Activated CD4-positive, alpha-beta memory T cell treated with anti-CD3 and anti-CD28 coated beads, Interleukin-2, amount 10 ng/mL, durations not matched to agents 7 days and 5 days (primary cell): ENCODE measurements around the gene SLC29A2. TPM values are rescaled to one million over a fixed set of nuclear protein-coding genes. Genes with fewer than 3 reads are reported as not detected.

ENCODE experiments used
- CTCF ChIA-PET: fragments of 350-600 bp; sonication (Branson Sonifier 250); formaldehyde crosslinking; loops from one replicate; lab custom pipeline; 2021; ENCODE audit warnings: antibody characterized with exemption, inconsistent platforms; lab: Charles Lee
- POLR2A ChIA-PET: fragments of 350-600 bp; sonication (Branson Sonifier 250); formaldehyde crosslinking; loops from one replicate; lab custom pipeline; 2021; ENCODE audit warnings: antibody characterized with exemption; lab: Charles Lee
- DNase-seq: peaks from one replicate; pipeline ENCODE4 v3.0.0-alpha.2; 2020
- H3K27ac Mint-ChIP-seq: one replicate; pipeline ENCODE4 v1.8.0; 2021; ENCODE audit warnings: mild to moderate bottlenecking, mixed read lengths
- H3K27me3 Mint-ChIP-seq: one replicate; pipeline ENCODE4 v1.8.0; 2021; ENCODE audit warnings: mixed read lengths
- H3K36me3 Mint-ChIP-seq: one replicate; pipeline ENCODE4 v1.8.0; 2021; ENCODE audit warnings: low read depth, mixed read lengths
- H3K4me1 Mint-ChIP-seq: one replicate; pipeline ENCODE4 v1.8.0; 2021; ENCODE audit warnings: mixed read lengths
- H3K4me3 Mint-ChIP-seq: one replicate; pipeline ENCODE4 v1.8.0; 2021; ENCODE audit warnings: mild to moderate bottlenecking, mixed read lengths
- H3K9me3 Mint-ChIP-seq: one replicate; pipeline ENCODE4 v1.8.0; 2021; ENCODE audit warnings: mixed read lengths
- total RNA-seq, 2 experiments: library from RNA; stranded (reverse); gene quantifications; one replicate each; pipeline ENCODE4 v1.2.3, GENCODE V29; 2021

The SLC29A2 gene
- total RNA-seq, 2 experiments from 2014 or later = 8.4 to 9.0 TPM

DNA sequence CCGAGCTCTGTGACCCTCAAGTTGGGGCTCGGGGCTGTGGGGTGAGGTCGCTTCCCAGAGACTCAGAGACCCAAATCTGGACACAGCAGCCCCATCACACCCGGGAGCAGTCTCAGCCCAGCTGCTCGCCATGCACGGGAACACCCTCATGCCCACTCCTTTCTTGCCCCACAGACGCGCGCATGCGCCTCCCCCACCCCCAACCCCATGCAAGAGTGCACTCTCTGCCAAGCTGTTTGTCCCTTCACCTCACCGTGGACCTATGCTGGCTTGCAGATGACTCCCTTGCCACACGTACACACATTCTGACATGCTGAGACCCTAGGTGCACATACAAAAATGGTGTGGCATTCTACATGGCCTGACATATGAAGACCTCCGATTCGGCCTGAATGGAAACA, 54.2 kb downstream of the SLC29A2 start:
- peaks cover 7% of the 10 kb centered on the region for H3K9me3 Mint-ChIP-seq
- H3K27me3 Mint-ChIP-seq = peaks cover 13% of the 10 kb centered on the region
- DNase-seq = no peak
- H3K4me1 Mint-ChIP-seq = peaks cover 39% of the 10 kb centered on the region
- ChIA-PET POLR2A (no interaction called here), CTCF (no interaction called here)
- H3K4me3 Mint-ChIP-seq = no peak overlapping the region
- H3K27ac Mint-ChIP-seq = peak overlapping the region; percentile 56
- H3K36me3 Mint-ChIP-seq = no peaks in the 10 kb centered on the region

DNA sequence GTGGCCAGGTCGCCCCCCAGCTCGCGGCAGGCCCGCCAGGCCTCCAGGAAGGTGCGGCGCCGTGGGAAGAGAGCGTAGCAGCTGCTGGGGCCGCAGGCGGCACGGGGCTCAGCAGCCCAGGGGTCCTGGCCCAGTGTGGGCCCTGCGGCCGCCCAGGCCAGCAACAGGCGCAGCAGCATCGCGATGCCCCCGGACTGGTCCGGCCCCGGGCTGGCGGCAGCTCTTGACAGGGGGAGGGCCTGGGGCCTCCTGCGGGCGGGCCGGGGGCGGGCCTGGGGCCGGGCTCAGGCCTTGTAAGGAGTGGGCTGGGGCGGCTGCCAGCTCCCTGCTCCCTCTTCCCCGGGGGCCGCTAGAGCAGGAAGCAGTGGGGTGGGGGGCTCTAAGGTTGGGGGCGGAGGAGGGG, 54.7 kb downstream of the SLC29A2 start, which contains the start of gene CD248:
Gene CD248 (minus strand): TSS at position 196 of the 403 bp plus-strand sequence. CDS start 17 bp downstream, at position 179.
- H3K4me3 Mint-ChIP-seq = no peak within 1 kb of the TSS
- peaks cover 41% of the 10 kb centered on the region for H3K4me1 Mint-ChIP-seq
- no peak for DNase-seq
- ChIA-PET POLR2A (no interaction called here), CTCF (no interaction called here)
- H3K9me3 Mint-ChIP-seq = peaks cover 7% of the 10 kb centered on the region
- no peaks in the 10 kb centered on the region for H3K36me3 Mint-ChIP-seq
- H3K27ac Mint-ChIP-seq = peak within 1 kb of the TSS; percentile 56
- H3K27me3 Mint-ChIP-seq = peaks cover 13% of the 10 kb centered on the region

DNA sequence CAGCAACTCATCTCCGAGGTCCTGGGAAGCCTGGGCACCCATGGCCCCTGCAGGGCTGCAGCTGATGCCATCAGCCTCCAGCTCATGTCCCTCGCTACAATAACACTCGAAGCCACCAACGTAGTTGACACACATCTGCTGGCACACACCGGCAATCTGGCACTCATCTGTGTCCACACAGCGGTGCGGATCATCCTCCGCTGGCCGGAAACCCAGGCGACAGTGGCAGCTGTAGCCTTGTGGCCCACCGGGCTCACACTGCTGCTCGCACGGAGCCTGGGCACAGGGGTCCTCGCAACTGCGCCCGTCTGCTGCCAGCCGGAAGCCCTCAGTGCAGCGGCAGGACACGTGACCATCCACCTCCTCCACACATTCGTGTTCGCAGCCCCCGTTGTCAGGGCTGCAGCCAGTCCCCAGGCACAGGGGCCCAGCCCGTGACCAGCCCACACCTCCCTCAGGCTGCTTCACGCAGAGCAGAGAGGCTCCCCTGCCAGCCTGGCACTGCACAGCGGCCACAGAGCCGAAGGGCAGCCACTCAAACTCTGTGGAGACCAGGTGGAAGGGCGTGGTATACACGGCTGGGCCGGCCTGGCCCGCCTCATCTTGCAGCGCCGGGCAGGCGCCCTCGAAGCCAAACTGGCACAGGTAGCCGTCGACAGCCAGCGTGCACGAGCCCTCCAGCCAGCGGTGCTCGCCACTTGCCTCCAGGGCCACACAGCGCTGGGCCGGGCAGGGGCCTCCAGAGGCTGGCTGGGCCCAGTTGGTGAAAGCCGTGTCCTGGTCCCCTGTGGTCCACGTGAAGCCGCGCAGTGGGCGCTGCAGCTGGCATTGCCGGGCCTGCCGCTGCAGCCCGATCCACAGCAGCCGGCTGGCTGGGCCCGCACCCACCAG, 55.4 kb downstream of the SLC29A2 start:
- Mint-ChIP-seq H3K4me1 (peaks cover 43% of the 10 kb centered on the region), H3K27me3 (peaks cover 13% of the 10 kb centered on the region), H3K4me3 (no peak overlapping the region), H3K9me3 (peaks cover 7% of the 10 kb centered on the region), H3K27ac (no peak overlapping the region), H3K36me3 (no peaks in the 10 kb centered on the region)
- no peak for DNase-seq
- ChIA-PET POLR2A (interaction anchor here (1.3 kb wide), 1 partner anchor 27 kb away, joined by 3 read pairs; the partner anchor contains the start of gene YIF1A), CTCF (interaction anchor here (1.1 kb wide), 1 partner anchor 73 kb away, joined by 4 read pairs; no protein-coding TSS in a partner anchor)

- Mint-ChIP-seq H3K36me3 (no peaks in the 10 kb centered on the region), H3K4me1 (peaks cover 43% of the 10 kb centered on the region), H3K9me3 (peaks cover 7% of the 10 kb centered on the region), H3K27me3 (peaks cover 13% of the 10 kb centered on the region), H3K4me3 (no peak overlapping the region), H3K27ac (no peak overlapping the region)
- DNase-seq = no peak
- CTCF ChIA-PET = interaction anchor here (1.1 kb wide), 1 partner anchor 73 kb away, joined by 4 read pairs; no protein-coding TSS in a partner anchor
- POLR2A ChIA-PET = interaction anchor here (1.3 kb wide), 1 partner anchor 26 kb away, joined by 3 read pairs; the partner anchor contains the start of gene YIF1A
Observed at GRCh38 chr11:66315498-66315885, 56.1 kb downstream of the SLC29A2 start.

DNA sequence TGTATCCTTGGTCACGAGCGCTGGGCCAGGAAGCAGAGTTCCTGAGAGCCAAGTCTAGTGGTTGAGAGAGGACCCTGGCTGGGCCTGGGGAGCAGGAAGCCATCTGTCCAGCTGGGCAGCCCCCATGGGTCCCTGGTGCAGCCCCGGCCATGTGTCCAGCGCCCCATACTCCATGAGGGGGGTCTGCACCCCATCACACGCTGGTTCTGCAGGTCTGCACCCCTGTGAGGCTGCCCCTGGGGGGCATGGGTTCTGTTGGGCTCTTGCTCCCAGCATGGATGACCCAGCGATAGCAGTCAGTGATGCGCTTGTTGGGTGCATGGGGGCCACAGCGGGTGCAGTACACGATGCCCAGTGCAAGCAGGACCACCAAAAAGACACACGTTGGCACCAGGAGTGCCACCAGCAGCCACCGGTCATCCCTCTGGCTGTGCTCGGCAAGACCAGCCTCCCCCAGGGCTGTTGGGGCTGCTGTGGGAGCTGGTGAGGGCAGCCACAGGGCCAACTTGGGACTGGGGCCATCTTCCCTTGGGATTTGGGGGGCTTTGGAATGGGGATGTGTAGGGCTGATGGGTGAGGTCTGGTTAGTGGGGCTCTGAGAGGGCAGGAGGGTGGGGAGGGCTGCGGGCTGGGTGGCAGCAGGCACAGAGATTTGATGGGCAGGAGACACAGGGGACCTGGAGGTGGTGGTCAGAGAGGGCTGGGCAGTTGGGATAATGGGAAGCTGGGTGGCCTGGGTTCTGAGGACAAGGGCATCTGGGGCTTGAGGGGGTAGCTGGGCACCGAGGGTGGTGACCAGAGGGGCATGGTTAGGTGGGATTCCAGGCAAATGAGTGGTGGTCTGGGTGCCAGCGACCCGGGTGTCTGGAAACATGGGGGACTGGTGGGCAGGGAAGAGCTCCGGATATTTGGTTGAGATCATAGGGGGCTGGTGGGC, 56.7 kb downstream of the SLC29A2 start:
- Mint-ChIP-seq H3K4me3 (no peak overlapping the region), H3K9me3 (peaks cover 2% of the 10 kb centered on the region), H3K27me3 (peaks cover 8% of the 10 kb centered on the region), H3K27ac (no peak overlapping the region), H3K36me3 (no peaks in the 10 kb centered on the region), H3K4me1 (peaks cover 39% of the 10 kb centered on the region)
- no peak for DNase-seq
- CTCF ChIA-PET = interaction anchor here (1.1 kb wide), 1 partner anchor 74 kb away, joined by 4 read pairs; no protein-coding TSS in a partner anchor
- POLR2A ChIA-PET = interaction anchor here (1.3 to 3.9 kb wide), 2 partner anchors 12 to 26 kb away, joined by 3 to 30 read pairs; partner anchors contain the start of gene YIF1A

DNA sequence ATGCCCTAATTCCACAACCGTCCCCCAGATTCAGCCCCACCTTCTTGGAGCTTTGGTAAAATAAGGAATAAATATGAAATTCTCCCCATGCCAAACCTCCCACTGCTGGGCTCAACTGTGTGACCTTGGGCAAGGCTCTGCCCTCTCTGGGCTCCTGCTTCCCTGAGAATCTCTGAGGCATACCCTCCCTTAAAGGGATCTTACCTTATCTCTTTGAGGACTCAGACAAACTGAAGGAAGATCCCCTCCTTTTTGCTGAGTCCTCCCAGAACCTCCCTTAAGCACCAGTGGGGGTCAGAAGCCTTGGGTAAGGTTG, 57.4 kb downstream of the SLC29A2 start:
- Mint-ChIP-seq H3K27ac (peak overlapping the region; percentile 47), H3K4me1 (peaks cover 34% of the 10 kb centered on the region), H3K9me3 (peaks cover 2% of the 10 kb centered on the region), H3K36me3 (no peaks in the 10 kb centered on the region), H3K27me3 (peaks cover 12% of the 10 kb centered on the region), H3K4me3 (peak overlapping the region; percentile 30)
- ChIA-PET CTCF (interaction anchor here (3.0 kb wide), 2 partner anchors 12 to 34 kb away, joined by 13 to 44 read pairs; partner anchors contain the start of gene B4GAT1), POLR2A (interaction anchor here (3.3 to 3.9 kb wide), 2 partner anchors 12 to 24 kb away, joined by 28 to 30 read pairs; partner anchors contain the start of genes TMEM151A and YIF1A)
- DNase-seq = no peak

- H3K4me3 Mint-ChIP-seq = peak overlapping the region; percentile 85
- no peaks in the 10 kb centered on the region for H3K36me3 Mint-ChIP-seq
- H3K27me3 Mint-ChIP-seq = peaks cover 7% of the 10 kb centered on the region
- H3K9me3 Mint-ChIP-seq = no peaks in the 10 kb centered on the region
- peak overlapping the region; percentile 65 for H3K27ac Mint-ChIP-seq
- H3K4me1 Mint-ChIP-seq = peaks cover 29% of the 10 kb centered on the region
- no peak for DNase-seq
- CTCF ChIA-PET = interaction anchor here (0.9 to 3.3 kb wide), 16 partner anchors 12 to 359 kb away, joined by 3 to 73 read pairs (median 13); partner anchors contain the start of genes B4GAT1, BRMS1, DPP3 and RIN1
- POLR2A ChIA-PET = interaction anchor here (1.4 to 3.9 kb wide), 11 partner anchors 11 to 303 kb away, joined by 4 to 30 read pairs (median 7); partner anchors contain the start of genes BRMS1, DPP3, RBM14 and TMEM151A
Observed at GRCh38 chr11:66313321-66314185, 58.0 kb downstream of the SLC29A2 start.

- Mint-ChIP-seq H3K4me1 (peaks cover 21% of the 10 kb centered on the region), H3K4me3 (peak overlapping the region; percentile 85), H3K27me3 (peaks cover 7% of the 10 kb centered on the region), H3K36me3 (no peaks in the 10 kb centered on the region), H3K9me3 (no peaks in the 10 kb centered on the region), H3K27ac (peak overlapping the region; percentile 90)
- peak; percentile 98 for DNase-seq
- ChIA-PET CTCF (interaction anchor here (0.6 to 3.3 kb wide), 28 partner anchors 9 to 365 kb away, joined by 3 to 73 read pairs (median 8); partner anchors contain the start of genes B4GAT1, BRMS1, DPP3 and MRPL11), POLR2A (interaction anchor here (1.0 to 3.9 kb wide), 16 partner anchors 12 to 304 kb away, joined by 3 to 30 read pairs (median 6); partner anchors contain the start of genes B4GAT1, BRMS1, DPP3 and RBM14)
Observed at GRCh38 chr11:66312549-66313320, 58.8 kb downstream of the SLC29A2 start.
